ENCODE results near the gene EHMT1.
"Not testable (repeated sequence)": the region's sequence is repeated elsewhere in the genome, so short reads cannot be mapped to it uniquely, and the experiment has no call there.

EHMT1 gene

GRCh38 chr9:137738182-137738696 is 119.4 kb downstream of the EHMT1 start:
- H3K36me3 Mint-ChIP-seq (ENCODE audit: insufficient read depth): peaks cover 16% of the 10 kb centered on the region
- peak overlapping the region in 1 of 2 donors; percentile 46 for H3K27ac Mint-ChIP-seq
- not testable (repeated sequence) for DNase-seq, H3K4me3 Mint-ChIP-seq, H3K27me3 Mint-ChIP-seq
- H3K9me3 Mint-ChIP-seq: peaks cover 8 to 12% of the 10 kb centered on the region in 2 donors
- ATAC-seq (replicated peaks): peak; percentile 44
- H3K4me1 Mint-ChIP-seq (ENCODE audit: low read depth in 2 of 2): peaks cover 8 to 12% of the 10 kb centered on the region in 2 donors

- Mint-ChIP-seq H3K27ac (peak overlapping the region in 1 of 2 donors; percentile 46), H3K27me3 (no peaks in the 10 kb centered on the region), H3K4me1 (ENCODE audit: low read depth in 2 of 2) (peaks cover 8 to 12% of the 10 kb centered on the region in 2 donors), H3K4me3 (no peak overlapping the region), H3K36me3 (ENCODE audit: insufficient read depth) (peaks cover 21% of the 10 kb centered on the region), H3K9me3 (peaks cover 8 to 9% of the 10 kb centered on the region in 2 donors)
- DNase-seq: no peak
- ATAC-seq (replicated peaks): no peak
Observed at GRCh38 chr9:137738703-137739102, 119.9 kb downstream of the EHMT1 start.

DNA sequence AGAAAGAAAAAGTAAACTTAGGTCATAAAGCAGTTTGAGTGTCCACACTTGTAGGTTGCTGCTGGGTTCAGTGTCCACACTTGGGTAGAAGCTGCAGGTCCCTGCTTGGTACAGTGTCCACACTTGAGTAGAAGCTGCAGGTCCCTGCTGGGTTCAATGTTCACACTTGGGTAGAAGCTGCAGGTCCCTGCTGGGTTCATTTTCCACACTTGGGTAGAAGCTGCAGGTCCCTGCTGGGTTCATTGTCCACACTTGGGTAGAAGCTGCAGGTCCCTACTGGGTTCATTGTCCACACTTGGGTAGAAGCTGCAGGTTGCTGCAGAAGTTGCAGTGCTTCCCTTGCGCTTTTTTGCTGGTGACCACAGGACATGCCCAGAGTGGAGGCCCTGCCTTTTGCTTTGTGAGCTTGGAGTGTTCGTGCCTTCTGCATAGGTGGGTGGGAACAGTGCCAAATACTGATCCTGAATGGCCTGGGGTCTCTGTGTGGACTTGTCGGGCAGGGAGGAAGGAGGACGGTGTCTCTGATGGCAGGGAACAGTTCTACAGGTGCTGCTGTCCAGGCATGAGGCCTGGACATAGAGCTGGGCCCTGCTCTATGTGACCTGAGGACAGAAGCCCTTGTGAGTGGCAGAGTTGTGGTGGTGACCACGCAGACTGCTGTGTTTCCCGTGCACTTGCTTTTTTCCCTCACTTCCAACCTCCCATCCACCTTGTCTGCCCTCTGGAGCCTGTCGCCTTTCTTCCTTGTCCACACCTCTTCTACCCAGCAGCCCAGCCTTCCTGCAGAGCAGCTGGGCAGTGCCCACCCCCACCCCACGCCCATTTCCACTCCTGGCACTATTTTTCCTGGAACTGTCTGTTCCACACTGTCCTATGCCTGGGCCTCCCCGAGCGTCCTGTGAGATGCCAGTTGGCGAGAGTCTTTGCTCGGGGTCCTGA is 120.8 kb downstream of the EHMT1 start:
- no peak overlapping the region for H3K4me3 Mint-ChIP-seq
- no peak for ATAC-seq (replicated peaks)

DNA sequence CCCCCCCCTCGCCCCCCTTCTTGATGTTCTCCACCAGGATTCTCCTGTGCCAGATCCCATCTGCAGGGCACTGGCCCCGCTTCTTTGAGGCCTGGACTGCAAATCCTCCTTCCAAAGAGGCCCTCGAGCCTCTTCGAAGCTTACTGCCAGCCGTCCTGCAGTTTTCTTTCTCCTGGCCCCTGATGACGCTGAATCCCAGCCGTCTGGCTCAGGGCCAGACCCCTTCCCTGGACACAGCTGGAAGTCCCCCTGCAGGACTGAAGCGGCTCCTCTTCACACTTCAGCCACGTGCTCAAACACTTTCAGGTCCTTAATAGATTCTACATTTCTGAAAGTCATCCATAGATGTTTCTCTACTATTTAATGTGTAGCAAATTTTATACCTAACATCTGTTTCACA is 121.5 kb downstream of the EHMT1 start:
- peaks cover 8 to 14% of the 10 kb centered on the region in 2 donors for H3K4me1 Mint-ChIP-seq (ENCODE audit: low read depth in 2 of 2)
- no peak for DNase-seq
- no peak overlapping the region for H3K4me3 Mint-ChIP-seq
- H3K27ac Mint-ChIP-seq: peak overlapping the region; percentile 28 to 65
- H3K27me3 Mint-ChIP-seq: no peaks in the 10 kb centered on the region
- ATAC-seq (replicated peaks): no peak
- peaks cover 0 to 2% of the 10 kb centered on the region in 2 donors for H3K9me3 Mint-ChIP-seq
- peaks cover 22% of the 10 kb centered on the region for H3K36me3 Mint-ChIP-seq (ENCODE audit: insufficient read depth)

More for the DNA sequence above, 120.8 kb downstream of the EHMT1 start:
- no peak for DNase-seq
- peaks cover 0 to 2% of the 10 kb centered on the region in 2 donors for H3K9me3 Mint-ChIP-seq
- H3K27ac Mint-ChIP-seq: peak overlapping the region; percentile 28 to 65
- peaks cover 22% of the 10 kb centered on the region for H3K36me3 Mint-ChIP-seq (ENCODE audit: insufficient read depth)
- peaks cover 8 to 13% of the 10 kb centered on the region in 2 donors for H3K4me1 Mint-ChIP-seq (ENCODE audit: low read depth in 2 of 2)
- H3K27me3 Mint-ChIP-seq: no peaks in the 10 kb centered on the region

DNA sequence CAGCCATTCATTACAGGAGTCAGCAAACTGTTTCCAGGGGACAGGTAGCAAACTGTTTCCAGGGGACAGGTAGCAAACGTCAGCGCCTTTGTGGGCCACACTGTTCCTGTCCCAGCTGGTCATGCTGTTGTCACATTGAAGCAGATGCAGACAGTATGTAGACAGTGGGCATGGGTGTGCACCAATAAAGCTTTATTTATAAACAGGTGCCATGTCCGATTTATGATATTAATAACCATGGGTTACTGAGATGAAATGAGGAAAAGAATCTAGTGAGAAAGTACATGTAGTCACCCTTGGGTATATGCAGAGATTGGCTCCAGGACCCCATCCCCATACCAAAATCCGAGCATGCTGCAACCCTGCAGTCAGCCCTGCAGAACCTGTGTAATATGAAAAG is 122.5 kb downstream of the EHMT1 start:
- peaks cover 14 to 20% of the 10 kb centered on the region in 2 donors for H3K4me1 Mint-ChIP-seq (ENCODE audit: low read depth in 2 of 2)
- H3K9me3 Mint-ChIP-seq: no peaks in the 10 kb centered on the region
- H3K4me3 Mint-ChIP-seq: no peak overlapping the region
- no peak for ATAC-seq (replicated peaks)
- H3K36me3 Mint-ChIP-seq (ENCODE audit: insufficient read depth): peaks cover 30% of the 10 kb centered on the region
- H3K27ac Mint-ChIP-seq: no peak overlapping the region
- H3K27me3 Mint-ChIP-seq: no peaks in the 10 kb centered on the region
- no peak for DNase-seq

- Mint-ChIP-seq H3K27ac (peak overlapping the region in 1 of 2 donors; percentile 62), H3K4me1 (ENCODE audit: low read depth in 2 of 2) (peaks cover 14 to 20% of the 10 kb centered on the region in 2 donors), H3K27me3 (no peaks in the 10 kb centered on the region), H3K4me3 (no peak overlapping the region), H3K36me3 (ENCODE audit: insufficient read depth) (peaks cover 41% of the 10 kb centered on the region), H3K9me3 (no peaks in the 10 kb centered on the region)
- ATAC-seq (replicated peaks) (no peak), DNase-seq (no peak)
Observed at GRCh38 chr9:137742698-137743097, 123.9 kb downstream of the EHMT1 start.

GRCh38 chr9:137743695-137744094 is 124.9 kb downstream of the EHMT1 start:
- ATAC-seq (replicated peaks) (no peak), DNase-seq (no peak)
- H3K9me3 Mint-ChIP-seq: no peaks in the 10 kb centered on the region
- H3K27me3 Mint-ChIP-seq: no peaks in the 10 kb centered on the region
- H3K4me3 Mint-ChIP-seq: no peak overlapping the region
- peaks cover 49% of the 10 kb centered on the region for H3K36me3 Mint-ChIP-seq (ENCODE audit: insufficient read depth)
- H3K27ac Mint-ChIP-seq: no peak overlapping the region
- H3K4me1 Mint-ChIP-seq (ENCODE audit: low read depth in 2 of 2): peaks cover 10 to 18% of the 10 kb centered on the region in 2 donors

- no peak for ATAC-seq (replicated peaks)
- Mint-ChIP-seq H3K27me3 (no peaks in the 10 kb centered on the region), H3K36me3 (ENCODE audit: insufficient read depth) (peaks cover 44% of the 10 kb centered on the region), H3K4me3 (no peak overlapping the region), H3K4me1 (ENCODE audit: low read depth in 2 of 2) (peaks cover 13 to 17% of the 10 kb centered on the region in 2 donors), H3K27ac (peak overlapping the region in 1 of 2 donors; percentile 41), H3K9me3 (no peaks in the 10 kb centered on the region)
- DNase-seq: no peak
Observed at GRCh38 chr9:137744632-137745183, 125.9 kb downstream of the EHMT1 start.

DNA sequence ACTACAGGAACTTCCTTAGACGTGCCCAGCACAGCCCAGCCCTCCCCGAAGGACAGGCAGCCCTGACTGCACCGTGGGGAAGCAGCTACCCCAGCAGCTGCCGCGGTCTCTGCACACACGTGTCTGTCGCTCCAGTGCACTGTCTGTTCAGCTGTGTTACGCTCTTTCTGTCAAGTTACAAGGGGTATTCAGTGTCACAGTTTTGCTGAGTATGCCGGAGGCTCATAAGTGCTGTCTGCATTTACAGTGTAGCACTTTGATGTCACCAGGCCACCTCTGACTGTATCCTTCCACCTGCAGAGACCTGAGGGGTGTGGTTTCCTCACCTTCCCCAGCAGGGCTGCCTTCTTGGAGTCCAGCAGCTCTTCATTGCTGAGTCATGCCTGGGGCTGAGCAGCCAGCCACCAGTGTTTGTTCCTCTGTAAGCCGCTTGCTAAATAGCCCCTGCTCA is 126.8 kb downstream of the EHMT1 start:
- no peak for DNase-seq
- Mint-ChIP-seq H3K4me3 (no peak overlapping the region), H3K9me3 (no peaks in the 10 kb centered on the region), H3K4me1 (ENCODE audit: low read depth in 2 of 2) (peaks cover 9 to 13% of the 10 kb centered on the region in 2 donors), H3K27ac (peak overlapping the region; percentile 21 to 71), H3K27me3 (no peaks in the 10 kb centered on the region), H3K36me3 (ENCODE audit: insufficient read depth) (peaks cover 50% of the 10 kb centered on the region)
- peak; percentile 73 for ATAC-seq (replicated peaks)

- Mint-ChIP-seq H3K27me3 (no peaks in the 10 kb centered on the region), H3K4me1 (ENCODE audit: low read depth in 2 of 2) (peaks cover 16 to 18% of the 10 kb centered on the region in 2 donors), H3K27ac (peak overlapping the region in 1 of 2 donors; percentile 27), H3K36me3 (ENCODE audit: insufficient read depth) (peaks cover 58% of the 10 kb centered on the region), H3K9me3 (no peaks in the 10 kb centered on the region), H3K4me3 (no peak overlapping the region)
- ATAC-seq (replicated peaks) (no peak), DNase-seq (no peak)
Observed at GRCh38 chr9:137748311-137748710, 129.5 kb downstream of the EHMT1 start.

GRCh38 chr9:137748741-137749140 is 129.9 kb downstream of the EHMT1 start:
- no peak for ATAC-seq (replicated peaks)
- peaks cover 54% of the 10 kb centered on the region for H3K36me3 Mint-ChIP-seq (ENCODE audit: insufficient read depth)
- no peaks in the 10 kb centered on the region for H3K27me3 Mint-ChIP-seq
- H3K9me3 Mint-ChIP-seq: no peaks in the 10 kb centered on the region
- H3K4me1 Mint-ChIP-seq (ENCODE audit: low read depth in 2 of 2): peaks cover 16 to 18% of the 10 kb centered on the region in 2 donors
- no peak for DNase-seq
- H3K4me3 Mint-ChIP-seq: no peak overlapping the region
- H3K27ac Mint-ChIP-seq: peak overlapping the region in 1 of 2 donors; percentile 51

- peak overlapping the region; percentile 51 to 74 for H3K27ac Mint-ChIP-seq
- H3K9me3 Mint-ChIP-seq: no peaks in the 10 kb centered on the region
- ATAC-seq (replicated peaks) (no peak), DNase-seq (no peak)
- no peaks in the 10 kb centered on the region for H3K27me3 Mint-ChIP-seq
- peaks cover 16 to 18% of the 10 kb centered on the region in 2 donors for H3K4me1 Mint-ChIP-seq (ENCODE audit: low read depth in 2 of 2)
- H3K36me3 Mint-ChIP-seq (ENCODE audit: insufficient read depth): peaks cover 55% of the 10 kb centered on the region
- H3K4me3 Mint-ChIP-seq: no peak overlapping the region
Observed at GRCh38 chr9:137749511-137749910, 130.7 kb downstream of the EHMT1 start.

- no peaks in the 10 kb centered on the region for H3K27me3 Mint-ChIP-seq
- peaks cover 0 to under 1% of the 10 kb centered on the region in 2 donors for H3K9me3 Mint-ChIP-seq
- H3K36me3 Mint-ChIP-seq (ENCODE audit: insufficient read depth): peaks cover 59% of the 10 kb centered on the region
- peak overlapping the region; percentile 67 to 74 for H3K27ac Mint-ChIP-seq
- H3K4me3 Mint-ChIP-seq: no peak overlapping the region
- DNase-seq (no peak), ATAC-seq (replicated peaks) (no peak)
- peaks cover 13 to 18% of the 10 kb centered on the region in 2 donors for H3K4me1 Mint-ChIP-seq (ENCODE audit: low read depth in 2 of 2)
Observed at GRCh38 chr9:137750007-137750406, 131.2 kb downstream of the EHMT1 start.
